MG63 (cell line): Measurements from ENCODE around the gene ZNF829. TPM values are rescaled to one million over a fixed set of nuclear protein-coding genes. Genes with fewer than 3 reads are reported as not detected.
A peak's percentile ranks its signal among the peaks of the same experiment; 100 is the strongest.

Experiments used
- DNase-seq: peaks from one replicate; pipeline ENCODE4 v3.0.0-alpha.2; 2020
- H3K27me3 ChIP-seq: fragments of 250-450 bp; sonication (Bioruptor Pico); 2 replicates; pipeline ENCODE4 v1.5.1; 2020; ENCODE audit warnings: mild to moderate bottlenecking, moderate library complexity
- H3K36me3 ChIP-seq: fragments of 250-450 bp; sonication (Bioruptor Pico); 2 replicates; pipeline ENCODE4 v1.5.1; 2020; ENCODE audit warnings: mild to moderate bottlenecking, moderate library complexity
- H3K4me3 ChIP-seq: fragments of 250-450 bp; sonication (Bioruptor Pico); 2 replicates; pipeline ENCODE4 v1.5.1; 2020; ENCODE audit warnings: mild to moderate bottlenecking, moderate library complexity
- H3K9me3 ChIP-seq: fragments of 250-450 bp; sonication (Bioruptor Pico); 2 replicates; pipeline ENCODE4 v1.5.1; 2020; ENCODE audit warnings: mild to moderate bottlenecking, moderate library complexity
- total RNA-seq: library from RNA; depleted of rRNA; stranded (reverse); fragments of >200 nt; shearing (Covaris generic); gene quantifications from 2 replicates; pipeline ENCODE4 v1.2.3, GENCODE V29; 2014; ENCODE audit warnings: low replicate concordance; rRNA removed

ZNF829 gene
- total RNA-seq = 0.03 and 0.25 TPM in 2 replicates

DNA sequence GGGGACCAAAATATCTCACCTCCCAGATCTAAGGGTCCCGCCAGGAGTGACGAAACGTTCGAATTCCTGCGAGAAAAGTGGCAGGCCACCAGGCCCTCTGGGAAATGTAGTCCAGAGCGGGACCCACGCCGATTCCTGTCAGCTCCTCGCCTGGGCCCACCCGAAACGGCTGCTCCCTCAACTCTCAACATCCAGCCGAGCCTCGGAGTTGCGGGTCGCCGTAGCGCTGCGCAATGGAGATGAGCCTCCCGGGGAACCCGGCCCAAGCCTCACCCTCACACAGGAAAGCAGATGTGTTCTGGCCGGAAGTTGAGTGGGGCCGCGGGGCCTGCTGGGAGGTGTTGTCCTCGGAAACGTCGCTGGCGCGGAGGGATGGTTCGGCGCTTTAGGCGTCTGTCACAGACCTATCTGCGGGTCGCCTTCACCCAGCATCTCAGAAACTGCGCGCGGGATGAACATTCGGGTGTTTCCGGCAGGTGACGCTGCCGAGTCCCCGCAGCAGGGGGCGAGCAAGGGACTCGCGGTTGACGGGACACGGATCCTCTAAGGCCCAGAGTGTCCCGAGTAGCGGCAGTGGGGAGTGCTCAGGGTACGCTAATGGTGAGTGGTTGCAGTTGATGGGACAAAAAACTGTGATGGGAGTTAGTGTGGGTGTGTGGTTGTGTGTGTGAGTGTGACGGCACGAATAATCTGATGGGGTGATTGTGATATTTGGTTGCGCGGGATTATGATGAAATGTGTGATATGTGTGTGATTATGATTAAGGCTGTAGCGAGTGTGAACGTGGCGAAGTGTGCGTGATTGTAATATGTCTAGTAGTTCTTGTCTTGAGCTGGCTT lies at the start of gene ZNF829, which contains the start of gene ZNF568:
Gene ZNF829 (minus strand): TSS at position 300 of the 839 bp plus-strand sequence. CDS start 1,124 bp downstream, outside the sequence.
Gene ZNF568 (plus strand): TSS at position 341 of the 839 bp plus-strand sequence. CDS start 6,439 bp downstream, outside the sequence.
- peaks cover 24% of the 10 kb centered on the region for H3K9me3 ChIP-seq
- H3K27me3 ChIP-seq = no peaks in the 10 kb centered on the region
- H3K36me3 ChIP-seq = no peaks in the 10 kb centered on the region

GRCh38 chr19:36963280-36963679 lies 47.2 kb upstream of the ZNF829 start:
- no peak for DNase-seq
- peaks cover 14% of the 10 kb centered on the region for H3K9me3 ChIP-seq

More for the DNA sequence above, at the start of gene ZNF829, which contains the start of gene ZNF568:
- peak within 1 kb of the TSS; percentile 42 for H3K4me3 ChIP-seq
- peak; percentile 36 for DNase-seq

DNA sequence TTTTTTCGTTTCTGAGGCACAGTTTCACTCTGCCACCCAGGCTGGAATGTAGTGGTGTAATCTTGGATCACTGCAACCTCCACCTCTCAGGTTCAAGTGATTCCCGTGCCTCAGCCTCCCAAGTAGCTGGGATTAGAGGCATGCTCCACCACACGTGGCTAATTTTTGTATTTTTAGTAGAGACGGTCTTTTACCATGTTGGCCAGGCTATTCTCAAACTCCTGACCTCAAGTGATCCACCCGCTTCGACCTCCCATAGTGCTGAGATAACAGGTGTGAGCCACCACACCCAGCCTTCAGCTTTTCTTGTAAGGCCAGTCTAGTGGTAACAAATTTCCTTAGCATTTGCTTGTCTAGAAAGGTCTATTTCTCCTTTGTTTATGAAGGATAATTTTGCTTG lies 46.3 kb upstream of the ZNF829 start:
- Histone ChIP-seq H3K9me3 (peaks cover 16% of the 10 kb centered on the region), H3K36me3 (no peaks in the 10 kb centered on the region), H3K27me3 (no peaks in the 10 kb centered on the region), H3K4me3 (no peak overlapping the region)
- DNase-seq = no peak

More at GRCh38 chr19:36963280-36963679, 47.2 kb upstream of the ZNF829 start:
- Histone ChIP-seq H3K27me3 (no peaks in the 10 kb centered on the region), H3K36me3 (no peaks in the 10 kb centered on the region), H3K4me3 (no peak overlapping the region)

DNA sequence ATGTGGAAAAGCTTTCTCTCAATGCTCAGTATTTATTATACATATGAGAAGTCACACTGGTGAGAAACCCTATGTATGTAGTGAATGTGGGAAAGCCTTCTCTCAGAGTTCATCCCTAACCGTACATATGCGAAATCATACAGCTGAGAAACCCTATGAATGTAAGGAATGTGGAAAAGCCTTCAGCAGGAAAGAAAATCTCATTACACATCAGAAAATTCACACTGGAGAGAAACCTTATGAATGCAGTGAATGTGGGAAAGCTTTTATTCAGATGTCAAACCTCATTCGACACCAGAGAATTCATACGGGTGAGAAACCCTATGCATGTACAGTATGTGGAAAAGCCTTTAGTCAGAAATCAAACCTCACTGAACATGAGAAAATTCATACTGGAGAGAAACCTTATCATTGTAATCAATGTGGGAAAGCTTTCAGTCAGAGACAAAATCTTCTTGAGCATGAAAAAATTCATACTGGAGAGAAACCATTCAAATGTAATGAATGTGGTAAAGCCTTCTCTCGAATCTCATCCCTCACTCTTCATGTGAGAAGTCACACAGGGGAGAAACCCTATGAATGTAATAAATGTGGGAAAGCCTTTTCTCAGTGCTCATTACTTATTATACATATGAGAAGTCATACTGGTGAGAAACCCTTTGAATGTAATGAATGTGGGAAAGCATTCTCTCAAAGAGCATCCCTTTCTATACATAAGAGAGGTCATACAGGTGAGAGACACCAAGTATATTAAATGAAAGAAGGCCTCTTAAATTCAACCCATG lies 34.4 kb upstream of the ZNF829 start:
- no peaks in the 10 kb centered on the region for H3K27me3 ChIP-seq
- no peaks in the 10 kb centered on the region for H3K36me3 ChIP-seq
- no peak for DNase-seq
- peaks cover 16% of the 10 kb centered on the region for H3K9me3 ChIP-seq
- no peak overlapping the region for H3K4me3 ChIP-seq

DNA sequence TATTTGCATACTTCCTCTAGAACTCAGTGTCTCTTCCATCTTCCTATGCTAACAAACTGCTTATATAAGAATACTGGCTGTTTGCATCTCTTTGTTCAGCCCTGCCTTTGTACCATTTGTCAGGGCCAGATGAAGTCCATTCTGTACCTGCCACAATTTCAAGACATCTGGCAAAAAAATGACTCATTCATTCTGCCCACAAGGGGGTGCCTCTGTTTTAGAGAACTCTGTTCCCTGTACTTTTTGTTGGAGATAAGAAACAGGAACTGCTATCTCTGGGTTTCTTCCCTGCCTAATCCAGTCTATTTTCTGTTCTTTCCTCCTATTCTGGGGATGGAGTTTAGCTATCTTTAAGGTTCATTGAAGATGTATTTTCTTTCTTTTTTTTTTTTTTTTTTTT lies 23.1 kb upstream of the ZNF829 start:
- H3K27me3 ChIP-seq = no peaks in the 10 kb centered on the region
- no peak overlapping the region for H3K4me3 ChIP-seq
- DNase-seq = no peak
- H3K36me3 ChIP-seq = no peaks in the 10 kb centered on the region
- peaks cover 19% of the 10 kb centered on the region for H3K9me3 ChIP-seq

DNA sequence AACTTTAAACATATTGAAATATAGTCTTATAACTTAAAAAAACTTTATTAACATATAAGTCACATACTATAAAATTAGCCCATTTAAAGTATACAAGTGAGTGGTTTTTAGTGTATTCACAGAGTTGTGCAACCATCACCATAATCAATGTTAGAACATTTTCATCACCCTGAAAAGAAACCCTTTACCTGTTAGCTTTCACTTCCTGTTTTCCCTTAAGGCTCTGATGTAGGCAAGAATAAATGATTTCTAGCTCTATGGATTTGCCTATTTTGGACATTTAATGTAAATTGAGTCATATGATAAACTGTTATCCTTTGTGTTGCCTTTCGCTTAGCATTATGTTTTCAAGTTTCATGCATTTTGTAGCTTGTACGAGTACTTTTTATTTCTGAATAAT lies 15.6 kb upstream of the ZNF829 start:
- H3K36me3 ChIP-seq = no peaks in the 10 kb centered on the region
- no peaks in the 10 kb centered on the region for H3K27me3 ChIP-seq
- H3K9me3 ChIP-seq = peaks cover 20% of the 10 kb centered on the region
- DNase-seq = no peak
- H3K4me3 ChIP-seq = no peak overlapping the region

DNA sequence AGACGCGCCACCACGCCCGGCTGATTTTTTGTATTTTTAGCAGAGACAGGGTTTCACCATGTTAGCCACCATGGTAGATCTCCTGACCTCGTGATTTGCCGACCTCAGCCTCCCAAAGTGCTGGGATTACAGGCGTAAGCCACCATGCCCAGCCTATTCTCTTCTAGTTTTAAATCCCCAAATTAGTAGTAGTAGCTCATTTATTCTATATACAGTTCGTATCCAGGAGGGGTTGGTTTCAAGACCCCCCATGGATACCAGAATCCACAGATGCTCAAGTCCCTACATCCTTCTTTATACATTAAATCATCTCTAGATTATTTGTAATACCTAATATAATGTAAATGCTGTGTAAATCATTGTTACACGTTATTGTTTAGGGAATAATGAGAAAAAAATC lies 2.0 kb upstream of the ZNF829 start:
- Histone ChIP-seq H3K36me3 (no peaks in the 10 kb centered on the region), H3K9me3 (peaks cover 20% of the 10 kb centered on the region), H3K4me3 (no peak overlapping the region), H3K27me3 (no peaks in the 10 kb centered on the region)
- DNase-seq = no peak

- Histone ChIP-seq H3K4me3 (no peak overlapping the region; the same call in 1 of the 2 replicates), H3K9me3 (peaks cover 20% of the 10 kb centered on the region), H3K36me3 (no peaks in the 10 kb centered on the region), H3K27me3 (no peaks in the 10 kb centered on the region)
- DNase-seq = no peak
Measured at GRCh38 chr19:36916991-36917390, 900 bp upstream of the ZNF829 start.

GRCh38 chr19:36898422-36898821 lies 17.7 kb downstream of the ZNF829 start:
- Histone ChIP-seq H3K4me3 (no peak overlapping the region), H3K36me3 (no peaks in the 10 kb centered on the region), H3K9me3 (peaks cover 30% of the 10 kb centered on the region), H3K27me3 (no peaks in the 10 kb centered on the region)
- DNase-seq = no peak

DNA sequence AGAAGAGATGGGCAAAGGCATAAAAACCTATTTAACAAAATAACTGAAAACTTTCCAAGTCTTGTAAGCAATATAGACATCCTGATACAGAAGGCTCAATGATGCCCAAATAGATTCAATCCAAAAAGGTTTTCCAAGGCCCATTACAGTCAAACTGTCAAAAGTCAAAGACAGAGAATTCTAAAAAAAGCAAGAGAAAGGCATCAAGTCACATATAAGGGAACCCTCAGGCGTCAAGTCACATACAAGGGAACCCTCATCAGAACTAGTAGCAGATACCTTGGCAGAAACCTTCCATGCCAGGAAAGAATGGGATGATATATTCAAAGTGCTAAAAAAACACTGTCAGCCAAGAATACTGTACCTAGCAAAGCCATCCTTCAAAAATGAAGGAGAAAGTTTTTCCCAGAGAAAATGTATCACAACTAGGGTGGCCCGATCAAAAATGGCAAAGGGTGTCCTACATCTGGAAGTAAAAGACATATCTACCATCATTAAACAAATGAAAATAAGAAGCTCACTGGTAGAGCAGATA lies 21.2 kb downstream of the ZNF829 start:
- peaks cover 54% of the 10 kb centered on the region for H3K9me3 ChIP-seq
- no peaks in the 10 kb centered on the region for H3K36me3 ChIP-seq
- DNase-seq = no peak
- H3K4me3 ChIP-seq = no peak overlapping the region
- H3K27me3 ChIP-seq = no peaks in the 10 kb centered on the region

DNA sequence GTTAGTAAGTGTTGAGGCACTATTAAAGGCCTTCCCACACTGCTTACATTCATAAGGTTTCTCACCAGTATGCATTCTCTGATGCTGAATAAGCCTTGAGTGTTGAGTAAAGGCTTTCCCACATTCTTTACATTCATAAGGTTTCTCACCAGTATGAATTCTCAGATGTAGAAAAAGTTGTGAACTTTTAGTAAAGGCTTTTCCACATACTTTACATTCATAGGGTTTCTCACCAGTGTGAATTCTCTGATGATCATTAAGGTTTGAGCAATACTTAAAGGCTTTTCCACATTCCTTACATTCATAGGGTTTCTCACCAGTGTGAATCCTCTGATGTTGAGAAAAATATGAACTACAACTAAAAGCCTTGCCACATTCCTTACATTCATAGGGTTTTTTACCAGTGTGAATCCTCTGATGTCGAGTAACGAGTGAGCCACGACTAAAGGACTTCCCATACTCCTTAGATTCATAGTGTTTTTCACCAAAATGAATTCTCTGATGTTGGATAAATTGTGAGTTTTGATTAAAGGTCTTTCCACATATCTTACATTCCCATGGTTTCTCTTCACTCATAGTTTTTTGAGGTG lies 24.2 kb downstream of the ZNF829 start:
- Histone ChIP-seq H3K27me3 (no peaks in the 10 kb centered on the region), H3K4me3 (no peak overlapping the region), H3K36me3 (no peaks in the 10 kb centered on the region), H3K9me3 (peaks cover 50% of the 10 kb centered on the region)
- no peak for DNase-seq

DNA sequence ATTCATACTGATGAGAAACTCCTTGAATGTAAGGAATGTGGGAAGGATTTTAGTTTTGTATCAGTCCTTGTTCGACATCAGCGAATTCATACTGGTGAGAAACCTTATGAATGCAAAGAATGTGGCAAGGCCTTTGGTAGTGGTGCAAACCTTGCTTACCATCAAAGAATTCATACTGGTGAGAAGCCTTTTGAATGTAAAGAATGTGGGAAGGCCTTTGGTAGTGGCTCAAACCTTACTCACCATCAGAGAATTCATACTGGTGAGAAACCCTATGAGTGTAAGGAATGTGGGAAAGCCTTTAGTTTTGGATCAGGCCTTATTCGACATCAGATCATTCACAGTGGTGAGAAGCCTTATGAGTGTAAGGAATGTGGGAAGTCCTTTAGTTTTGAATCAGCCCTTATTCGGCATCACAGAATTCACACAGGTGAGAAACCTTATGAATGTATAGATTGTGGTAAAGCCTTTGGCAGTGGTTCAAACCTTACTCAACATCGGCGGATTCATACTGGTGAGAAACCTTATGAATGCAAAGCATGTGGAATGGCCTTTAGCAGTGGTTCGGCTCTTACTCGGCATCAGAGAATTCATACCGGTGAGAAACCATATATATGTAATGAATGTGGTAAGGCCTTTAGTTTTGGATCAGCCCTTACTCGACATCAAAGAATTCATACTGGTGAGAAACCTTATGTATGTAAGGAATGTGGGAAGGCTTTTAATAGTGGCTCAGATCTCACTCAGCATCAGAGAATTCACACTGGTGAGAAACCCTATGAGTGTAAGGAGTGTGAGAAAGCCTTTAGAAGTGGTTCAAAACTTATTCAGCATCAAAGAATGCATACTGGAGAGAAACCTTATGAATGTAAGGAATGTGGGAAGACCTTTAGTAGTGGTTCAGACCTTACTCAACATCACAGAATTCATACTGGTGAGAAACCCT lies 38.8 kb downstream of the ZNF829 start:
- DNase-seq = no peak
- Histone ChIP-seq H3K27me3 (no peaks in the 10 kb centered on the region), H3K36me3 (no peaks in the 10 kb centered on the region), H3K4me3 (no peak overlapping the region), H3K9me3 (peaks cover 63% of the 10 kb centered on the region)

GRCh38 chr19:36851898-36852297 lies 64.2 kb downstream of the ZNF829 start:
- peaks cover 19% of the 10 kb centered on the region for H3K9me3 ChIP-seq
- no peak overlapping the region for H3K4me3 ChIP-seq
- no peaks in the 10 kb centered on the region for H3K27me3 ChIP-seq
- no peaks in the 10 kb centered on the region for H3K36me3 ChIP-seq
- no peak for DNase-seq

GRCh38 chr19:36850559-36851442 lies 65.3 kb downstream of the ZNF829 start, which contains the start of gene ZNF345:
Gene ZNF345 (plus strand): TSS chr19:36850876. CDS start chr19:36876831, 25,955 bp downstream.
- peak within 1 kb of the TSS; percentile 43 for H3K4me3 ChIP-seq
- DNase-seq = peak; percentile 49
- H3K36me3 ChIP-seq = no peaks in the 10 kb centered on the region
- H3K27me3 ChIP-seq = no peaks in the 10 kb centered on the region
- H3K9me3 ChIP-seq = peaks cover 17% of the 10 kb centered on the region
